ENCODE results near the gene ENO4. TPM values are rescaled to one million over a fixed set of nuclear protein-coding genes. Genes with fewer than 3 reads are reported as not detected.
A peak's percentile ranks its signal among the peaks of the same experiment; 100 is the strongest.

The ENO4 gene, protein sequence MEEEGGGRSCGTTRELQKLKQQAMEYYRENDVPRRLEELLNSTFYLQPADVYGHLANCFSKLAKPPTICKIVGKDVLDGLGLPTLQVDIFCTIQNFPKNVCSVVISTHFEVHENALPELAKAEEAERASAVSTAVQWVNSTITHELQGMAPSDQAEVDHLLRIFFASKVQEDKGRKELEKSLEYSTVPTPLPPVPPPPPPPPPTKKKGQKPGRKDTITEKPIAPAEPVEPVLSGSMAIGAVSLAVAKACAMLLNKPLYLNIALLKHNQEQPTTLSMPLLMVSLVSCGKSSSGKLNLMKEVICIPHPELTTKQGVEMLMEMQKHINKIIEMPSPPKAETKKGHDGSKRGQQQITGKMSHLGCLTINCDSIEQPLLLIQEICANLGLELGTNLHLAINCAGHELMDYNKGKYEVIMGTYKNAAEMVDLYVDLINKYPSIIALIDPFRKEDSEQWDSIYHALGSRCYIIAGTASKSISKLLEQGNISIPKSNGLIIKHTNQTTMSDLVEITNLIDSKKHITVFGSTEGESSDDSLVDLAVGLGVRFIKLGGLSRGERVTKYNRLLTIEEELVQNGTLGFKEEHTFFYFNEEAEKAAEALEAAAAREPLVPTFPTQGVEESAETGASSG
- total RNA-seq, result under 1 TPM; 0.27 to 0.91 TPM

DNA sequence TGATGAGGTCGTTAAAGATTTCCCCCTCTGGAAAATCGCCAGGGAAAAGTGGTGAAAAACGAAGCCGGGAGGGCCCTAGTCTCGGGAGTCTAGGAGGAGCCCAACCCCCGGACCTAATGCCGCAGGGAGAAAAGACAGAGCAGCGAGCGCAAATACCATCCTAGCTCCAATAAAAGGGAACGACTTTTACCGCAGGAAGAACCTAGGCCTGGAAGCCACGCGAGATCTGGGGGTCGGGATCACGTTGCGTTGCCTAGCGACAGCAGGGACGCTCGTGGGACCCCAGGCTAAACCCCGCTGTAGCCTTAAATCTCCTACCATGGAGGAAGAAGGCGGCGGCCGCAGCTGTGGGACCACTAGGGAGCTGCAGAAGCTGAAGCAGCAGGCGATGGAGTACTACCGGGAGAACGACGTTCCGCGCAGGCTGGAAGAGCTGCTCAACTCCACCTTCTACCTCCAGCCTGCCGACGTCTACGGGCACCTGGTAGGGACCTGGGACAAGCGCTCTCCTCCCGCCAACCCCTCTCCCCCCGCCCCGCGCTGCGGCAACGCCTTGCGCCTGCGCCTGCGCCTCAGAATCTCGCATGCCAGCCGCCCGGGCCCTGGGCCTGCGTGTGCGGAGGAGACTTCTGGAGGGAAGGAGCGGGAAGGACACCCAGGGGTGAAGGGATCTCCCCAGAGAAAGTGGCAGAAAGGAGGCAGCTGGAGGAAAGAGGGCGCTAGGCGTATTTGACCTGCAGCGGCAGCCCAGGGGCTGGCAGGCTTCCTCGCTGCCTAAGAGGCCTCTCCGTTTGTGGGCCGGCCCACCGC is at the start of gene ENO4:
TSS of gene ENO4 (plus strand) at position 252 of the 810 bp plus-strand sequence. CDS start at position 320, 68 bp downstream.
- H3K4me3 ChIP-seq, result peak within 1 kb of the TSS; percentile 53 to 63
- no peaks in the 10 kb centered on the region for H3K36me3 ChIP-seq

DNA sequence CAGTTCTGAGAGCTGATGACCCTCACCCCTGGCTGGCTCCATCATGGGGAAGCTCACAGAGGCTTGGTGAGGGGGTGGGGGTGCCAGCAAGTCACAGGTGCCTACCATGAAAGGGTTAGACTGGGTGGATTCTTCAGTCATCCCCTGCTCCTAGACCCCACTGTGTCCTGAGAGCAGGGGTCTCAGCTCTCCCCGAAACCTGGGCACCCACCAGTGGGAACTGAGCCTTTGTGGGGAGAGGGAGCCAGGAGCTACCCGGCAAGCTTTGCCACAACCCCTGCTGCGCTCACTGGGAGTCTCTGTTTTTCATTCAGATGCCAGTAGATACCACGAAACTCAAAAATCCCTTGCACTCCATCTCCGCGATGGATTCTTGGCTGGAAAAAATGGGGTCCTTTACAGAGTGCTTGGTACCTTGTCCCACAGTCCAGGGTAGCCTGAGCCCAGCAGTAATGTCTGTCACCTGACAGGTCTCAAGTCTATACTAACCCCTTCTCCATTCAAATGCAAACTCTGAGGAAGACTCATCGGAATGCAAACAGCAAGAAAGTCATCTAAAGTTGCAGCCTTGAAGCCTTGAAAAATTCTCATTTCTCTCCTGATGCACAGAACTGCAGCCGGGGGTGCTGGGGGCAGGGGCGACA is 48.9 kb upstream of the ENO4 start:
- no peak overlapping the region for H3K27ac ChIP-seq
- DNase-seq (ENCODE audit: low spot score), result no peak
- intact Hi-C loops (cut with DNase I), result no loop called here
- TF ChIP-seq POLR2AphosphoS5 (IDR thresholded peaks at IDR 0.05), result no peak
- TF ChIP-seq POLR2A (IDR thresholded peaks at IDR 0.05), result no peak
- TF ChIP-seq, protein P1, sequence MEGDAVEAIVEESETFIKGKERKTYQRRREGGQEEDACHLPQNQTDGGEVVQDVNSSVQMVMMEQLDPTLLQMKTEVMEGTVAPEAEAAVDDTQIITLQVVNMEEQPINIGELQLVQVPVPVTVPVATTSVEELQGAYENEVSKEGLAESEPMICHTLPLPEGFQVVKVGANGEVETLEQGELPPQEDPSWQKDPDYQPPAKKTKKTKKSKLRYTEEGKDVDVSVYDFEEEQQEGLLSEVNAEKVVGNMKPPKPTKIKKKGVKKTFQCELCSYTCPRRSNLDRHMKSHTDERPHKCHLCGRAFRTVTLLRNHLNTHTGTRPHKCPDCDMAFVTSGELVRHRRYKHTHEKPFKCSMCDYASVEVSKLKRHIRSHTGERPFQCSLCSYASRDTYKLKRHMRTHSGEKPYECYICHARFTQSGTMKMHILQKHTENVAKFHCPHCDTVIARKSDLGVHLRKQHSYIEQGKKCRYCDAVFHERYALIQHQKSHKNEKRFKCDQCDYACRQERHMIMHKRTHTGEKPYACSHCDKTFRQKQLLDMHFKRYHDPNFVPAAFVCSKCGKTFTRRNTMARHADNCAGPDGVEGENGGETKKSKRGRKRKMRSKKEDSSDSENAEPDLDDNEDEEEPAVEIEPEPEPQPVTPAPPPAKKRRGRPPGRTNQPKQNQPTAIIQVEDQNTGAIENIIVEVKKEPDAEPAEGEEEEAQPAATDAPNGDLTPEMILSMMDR (IDR thresholded peaks at IDR 0.05), result no peak
- no peaks in the 10 kb centered on the region for H3K36me3 ChIP-seq
- H3K4me1 ChIP-seq (replicated peaks), result no peaks in the 10 kb centered on the region
- no peaks in the 10 kb centered on the region for H3K27me3 ChIP-seq (replicated peaks; ENCODE audit: insufficient read depth)
- no peak overlapping the region for H3K4me3 ChIP-seq
- 78% methylated on average over 9 of the region's 9 CpGs for WGBS
- no peaks in the 10 kb centered on the region for H3K9me3 ChIP-seq

More for the DNA sequence above, at the start of gene ENO4:
- no peaks in the 10 kb centered on the region for H3K27me3 ChIP-seq (replicated peaks; ENCODE audit: insufficient read depth)
- WGBS, result under 1% methylated on average over 55 of the region's 55 CpGs
- peak within 1 kb of the TSS; percentile 77 to 80 for H3K27ac ChIP-seq
- peak; percentile 88 for DNase-seq (ENCODE audit: low spot score)
- H3K4me1 ChIP-seq (replicated peaks), result no peaks in the 10 kb centered on the region
- intact Hi-C loops (cut with DNase I), result no loop called here
- TF ChIP-seq, protein P1 (IDR thresholded peaks at IDR 0.05), result no peak
- TF ChIP-seq POLR2AphosphoS5 (IDR thresholded peaks at IDR 0.05) (peak; percentile 76), POLR2A (IDR thresholded peaks at IDR 0.05) (peak; percentile 35)
- H3K9me3 ChIP-seq, result no peaks in the 10 kb centered on the region

DNA sequence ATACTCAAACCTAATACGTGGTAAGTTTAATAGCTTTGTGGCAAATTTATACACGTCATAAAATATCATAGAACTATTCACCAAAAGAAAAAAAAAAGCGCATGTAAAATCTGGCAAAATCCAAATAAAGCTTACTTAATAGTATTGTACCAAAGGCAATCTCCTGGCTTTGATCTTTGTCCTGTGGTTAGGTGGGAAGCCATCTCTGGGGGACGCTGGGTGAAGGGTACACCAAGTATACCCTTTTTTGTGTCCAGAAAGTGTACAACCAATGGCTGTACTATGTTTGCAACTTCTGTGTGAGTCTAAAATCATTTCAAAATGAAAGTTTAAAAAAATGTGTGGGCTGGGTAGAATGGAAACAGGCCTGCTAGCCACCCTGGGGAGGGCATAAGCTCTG is 47.6 kb upstream of the ENO4 start:
- 79% methylated on average over 4 of the region's 4 CpGs for WGBS
- intact Hi-C loops (cut with DNase I), result no loop called here
- TF ChIP-seq, protein P1 (IDR thresholded peaks at IDR 0.05), result no peak
- TF ChIP-seq POLR2A (IDR thresholded peaks at IDR 0.05) (no peak), POLR2AphosphoS5 (IDR thresholded peaks at IDR 0.05) (no peak)
- Histone ChIP-seq H3K9me3 (no peaks in the 10 kb centered on the region), H3K27me3 (replicated peaks; ENCODE audit: insufficient read depth) (no peaks in the 10 kb centered on the region), H3K4me3 (no peak overlapping the region), H3K4me1 (replicated peaks) (no peaks in the 10 kb centered on the region), H3K27ac (no peak overlapping the region), H3K36me3 (no peaks in the 10 kb centered on the region)
- no peak for DNase-seq (ENCODE audit: low spot score)

DNA sequence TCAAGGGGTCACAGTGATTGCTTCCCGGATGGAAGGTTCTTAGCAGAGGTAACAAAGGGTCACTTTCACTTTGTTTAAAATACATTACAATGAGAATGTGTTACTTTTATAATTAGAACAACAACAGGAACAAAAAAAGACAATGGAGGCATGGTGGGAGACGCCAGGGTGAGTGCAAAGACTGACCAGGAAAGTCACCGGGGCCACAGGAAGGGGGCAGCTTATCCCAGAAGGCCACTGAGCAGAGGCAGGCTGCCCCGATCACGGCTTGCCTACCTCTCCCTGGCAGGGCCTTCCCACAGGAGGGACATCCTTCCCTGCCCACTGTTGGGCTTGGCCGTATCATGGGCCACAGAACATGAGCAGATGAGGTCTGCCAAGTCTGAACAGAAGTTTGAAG is 46.8 kb upstream of the ENO4 start:
- DNase-seq (ENCODE audit: low spot score), result no peak
- no peak for TF ChIP-seq POLR2AphosphoS5 (IDR thresholded peaks at IDR 0.05)
- TF ChIP-seq, protein P1 (IDR thresholded peaks at IDR 0.05), result no peak
- Histone ChIP-seq H3K4me1 (replicated peaks) (no peaks in the 10 kb centered on the region), H3K4me3 (no peak overlapping the region), H3K27me3 (replicated peaks; ENCODE audit: insufficient read depth) (no peaks in the 10 kb centered on the region), H3K27ac (no peak overlapping the region), H3K9me3 (no peaks in the 10 kb centered on the region), H3K36me3 (no peaks in the 10 kb centered on the region)
- WGBS, result 93% methylated on average over 6 of the region's 6 CpGs
- intact Hi-C loops (cut with DNase I), result no loop called here

Data from prostate gland (tissue), 2 donors.